ENCODE measurements around the gene EDEM2.

EDEM2 gene

DNA sequence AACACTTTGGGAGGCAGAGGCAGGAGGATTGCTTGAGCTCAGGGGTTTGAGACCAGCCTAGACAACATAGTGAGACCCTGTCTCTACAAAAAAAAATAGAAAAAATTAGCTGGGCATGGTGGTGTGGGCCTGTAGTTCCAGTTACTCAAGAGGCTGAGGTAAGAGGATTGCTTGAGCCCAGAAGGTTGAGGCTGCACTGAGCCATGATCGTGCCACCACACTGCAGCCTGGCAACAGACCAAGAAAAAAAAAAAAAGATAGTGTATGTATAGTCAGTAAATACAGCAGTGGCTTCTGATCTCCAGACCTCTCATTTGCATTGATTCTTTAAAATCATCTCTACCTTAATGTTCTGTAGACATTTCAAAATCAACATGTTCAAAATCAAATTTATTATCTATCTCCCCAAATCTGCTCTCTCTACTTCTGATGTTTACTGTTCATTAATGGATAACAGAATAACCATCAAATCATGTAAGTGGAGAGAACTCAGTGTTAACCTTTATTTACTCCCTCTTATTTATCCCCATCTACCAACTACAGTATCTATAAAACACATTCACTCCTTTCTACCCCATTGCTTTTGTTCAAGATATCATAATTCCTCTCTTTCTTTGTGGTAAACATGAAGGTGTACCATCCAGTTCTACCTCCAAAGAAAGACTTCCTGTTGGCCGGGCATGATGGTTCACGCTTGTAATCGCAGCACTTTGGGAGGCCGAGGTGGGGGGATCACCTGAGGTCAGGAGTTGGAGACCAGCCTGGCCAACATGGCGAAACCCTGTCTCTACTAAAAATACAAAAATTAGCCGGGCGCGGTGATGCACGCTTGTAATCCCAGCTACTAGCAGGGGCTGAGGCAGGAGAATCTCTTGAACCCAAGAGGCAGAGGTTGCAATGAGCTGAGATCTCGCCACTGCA, 32.4 kb upstream of the EDEM2 start:
- H2AFZ ChIP-seq (ENCODE audit: low read depth, low read length): no peak overlapping the region
- no peak overlapping the region for H3K4me2 ChIP-seq (ENCODE audit: insufficient read depth, low read length)
- no peaks in the 10 kb centered on the region for H3K4me1 ChIP-seq (ENCODE audit: insufficient read depth, low read length)
- H3K4me3 ChIP-seq (ENCODE audit: low read depth in 1 of 2, low read length in 2 of 2): no peak overlapping the region
- no peak for TF ChIP-seq EZH2 (IDR thresholded peaks at IDR 0.05; ENCODE audit: borderline replicate concordance, low read depth, low read length, severe bottlenecking)
- TF ChIP-seq, protein P1, sequence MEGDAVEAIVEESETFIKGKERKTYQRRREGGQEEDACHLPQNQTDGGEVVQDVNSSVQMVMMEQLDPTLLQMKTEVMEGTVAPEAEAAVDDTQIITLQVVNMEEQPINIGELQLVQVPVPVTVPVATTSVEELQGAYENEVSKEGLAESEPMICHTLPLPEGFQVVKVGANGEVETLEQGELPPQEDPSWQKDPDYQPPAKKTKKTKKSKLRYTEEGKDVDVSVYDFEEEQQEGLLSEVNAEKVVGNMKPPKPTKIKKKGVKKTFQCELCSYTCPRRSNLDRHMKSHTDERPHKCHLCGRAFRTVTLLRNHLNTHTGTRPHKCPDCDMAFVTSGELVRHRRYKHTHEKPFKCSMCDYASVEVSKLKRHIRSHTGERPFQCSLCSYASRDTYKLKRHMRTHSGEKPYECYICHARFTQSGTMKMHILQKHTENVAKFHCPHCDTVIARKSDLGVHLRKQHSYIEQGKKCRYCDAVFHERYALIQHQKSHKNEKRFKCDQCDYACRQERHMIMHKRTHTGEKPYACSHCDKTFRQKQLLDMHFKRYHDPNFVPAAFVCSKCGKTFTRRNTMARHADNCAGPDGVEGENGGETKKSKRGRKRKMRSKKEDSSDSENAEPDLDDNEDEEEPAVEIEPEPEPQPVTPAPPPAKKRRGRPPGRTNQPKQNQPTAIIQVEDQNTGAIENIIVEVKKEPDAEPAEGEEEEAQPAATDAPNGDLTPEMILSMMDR (IDR thresholded peaks at IDR 0.05; ENCODE audit: borderline replicate concordance, extremely low read depth, low read length, poor library complexity, severe bottlenecking): no peak
- no peaks in the 10 kb centered on the region for H3K9me3 ChIP-seq (ENCODE audit: insufficient read depth, low read length, severe bottlenecking)
- ATAC-seq (ENCODE audit: insufficient read depth, low read depth): no peak
- H3K27me3 ChIP-seq (ENCODE audit: insufficient read depth, low read length, poor library complexity): no peaks in the 10 kb centered on the region
- no peak for DNase-seq
- no peaks in the 10 kb centered on the region for H3K36me3 ChIP-seq (ENCODE audit: insufficient read depth, low read length)
- no peak overlapping the region for H3K9ac ChIP-seq (ENCODE audit: low read depth, low read length)
- no peaks in the 10 kb centered on the region for H4K20me1 ChIP-seq (ENCODE audit: insufficient read depth, low read length)
- H3K79me2 ChIP-seq (ENCODE audit: insufficient read depth, low read length): no peaks in the 10 kb centered on the region
- H3K27ac ChIP-seq (ENCODE audit: low read length): no peak overlapping the region

DNA sequence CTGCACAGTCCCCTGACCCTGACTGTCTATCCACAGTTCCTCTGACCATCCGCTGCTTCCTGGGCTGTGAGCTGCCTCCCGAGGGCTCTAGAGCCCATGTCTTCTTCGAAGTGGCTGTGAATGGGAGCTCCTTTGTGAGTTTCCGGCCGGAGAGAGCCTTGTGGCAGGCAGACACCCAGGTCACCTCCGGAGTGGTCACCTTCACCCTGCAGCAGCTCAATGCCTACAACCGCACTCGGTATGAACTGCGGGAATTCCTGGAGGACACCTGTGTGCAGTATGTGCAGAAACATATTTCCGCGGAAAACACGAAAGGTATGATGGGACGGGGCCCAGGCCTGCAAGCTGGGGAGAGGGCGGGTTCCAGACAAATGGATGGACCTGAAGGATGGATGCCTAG, 29.0 kb upstream of the EDEM2 start:
- DNase-seq (no peak), ATAC-seq (ENCODE audit: insufficient read depth, low read depth) (no peak)
- no peaks in the 10 kb centered on the region for H3K79me2 ChIP-seq (ENCODE audit: insufficient read depth, low read length)
- TF ChIP-seq EZH2 (IDR thresholded peaks at IDR 0.05; ENCODE audit: borderline replicate concordance, low read depth, low read length, severe bottlenecking): no peak
- TF ChIP-seq, protein P1 (IDR thresholded peaks at IDR 0.05; ENCODE audit: borderline replicate concordance, extremely low read depth, low read length, poor library complexity, severe bottlenecking): no peak
- no peak overlapping the region for H2AFZ ChIP-seq (ENCODE audit: low read depth, low read length)
- H3K27ac ChIP-seq (ENCODE audit: low read length): no peak overlapping the region
- H3K9ac ChIP-seq (ENCODE audit: low read depth, low read length): no peak overlapping the region
- no peak overlapping the region for H3K4me3 ChIP-seq (ENCODE audit: low read depth in 1 of 2, low read length in 2 of 2)
- no peaks in the 10 kb centered on the region for H3K36me3 ChIP-seq (ENCODE audit: insufficient read depth, low read length)
- H3K4me2 ChIP-seq (ENCODE audit: insufficient read depth, low read length): no peak overlapping the region
- H3K27me3 ChIP-seq (ENCODE audit: insufficient read depth, low read length, poor library complexity): peaks cover 9% of the 10 kb centered on the region
- H4K20me1 ChIP-seq (ENCODE audit: insufficient read depth, low read length): 0 out of 2 replicates have a peak, but pooled peaks cover 2% of the 10 kb centered on the region
- no peaks in the 10 kb centered on the region for H3K9me3 ChIP-seq (ENCODE audit: insufficient read depth, low read length, severe bottlenecking)
- peaks cover 6% of the 10 kb centered on the region for H3K4me1 ChIP-seq (ENCODE audit: insufficient read depth, low read length)

DNA sequence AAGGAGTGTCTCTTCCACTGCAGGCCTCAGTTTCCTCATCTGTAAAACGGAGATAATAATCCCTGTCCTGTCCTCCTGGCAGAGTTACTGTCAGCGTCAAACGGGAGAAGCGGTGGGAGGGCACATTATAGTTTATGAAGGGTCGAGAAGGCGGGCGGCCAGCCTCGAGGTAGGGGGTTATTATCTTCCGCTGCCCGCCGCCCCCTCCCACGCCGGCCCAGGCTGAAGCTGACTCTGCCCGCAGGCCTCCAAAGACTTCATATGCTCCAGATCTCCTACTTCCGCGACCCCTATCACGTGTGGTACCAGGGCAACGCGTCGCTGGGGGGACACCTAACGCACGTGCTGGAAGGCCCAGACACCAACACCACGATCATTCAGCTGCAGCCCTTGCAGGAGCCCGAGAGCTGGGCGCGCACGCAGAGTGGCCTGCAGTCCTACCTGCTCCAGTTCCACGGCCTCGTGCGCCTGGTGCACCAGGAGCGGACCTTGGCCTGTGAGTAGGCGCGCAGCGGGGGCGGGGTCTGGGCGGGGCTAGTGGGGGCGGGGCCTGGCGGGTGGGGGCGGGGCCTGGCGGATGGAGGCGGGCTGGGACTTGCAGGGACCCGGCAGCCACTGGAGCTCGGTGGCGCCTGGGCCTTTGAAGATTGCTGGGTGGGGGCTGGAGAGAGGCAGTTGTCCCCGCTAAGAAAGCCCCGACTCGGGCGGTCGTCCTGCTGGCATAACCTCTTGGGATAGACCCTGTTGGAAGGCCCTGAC, 27.5 kb upstream of the EDEM2 start:
- no peaks in the 10 kb centered on the region for H3K79me2 ChIP-seq (ENCODE audit: insufficient read depth, low read length)
- H3K4me1 ChIP-seq (ENCODE audit: insufficient read depth, low read length): peaks cover 6% of the 10 kb centered on the region
- no peaks in the 10 kb centered on the region for H3K9me3 ChIP-seq (ENCODE audit: insufficient read depth, low read length, severe bottlenecking)
- no peak overlapping the region for H3K9ac ChIP-seq (ENCODE audit: low read depth, low read length)
- ATAC-seq (ENCODE audit: insufficient read depth, low read depth) (no peak; the same call in 2 of the 3 replicates), DNase-seq (peak; percentile 26)
- H3K4me2 ChIP-seq (ENCODE audit: insufficient read depth, low read length): no peak overlapping the region
- H4K20me1 ChIP-seq (ENCODE audit: insufficient read depth, low read length): 0 out of 2 replicates have a peak, but pooled peaks cover 2% of the 10 kb centered on the region
- H2AFZ ChIP-seq (ENCODE audit: low read depth, low read length): no peak overlapping the region
- no peak overlapping the region for H3K4me3 ChIP-seq (ENCODE audit: low read depth in 1 of 2, low read length in 2 of 2)
- peaks cover 9% of the 10 kb centered on the region for H3K27me3 ChIP-seq (ENCODE audit: insufficient read depth, low read length, poor library complexity)
- no peaks in the 10 kb centered on the region for H3K36me3 ChIP-seq (ENCODE audit: insufficient read depth, low read length)
- TF ChIP-seq EZH2 (IDR thresholded peaks at IDR 0.05; ENCODE audit: borderline replicate concordance, low read depth, low read length, severe bottlenecking): no peak
- TF ChIP-seq, protein P1 (IDR thresholded peaks at IDR 0.05; ENCODE audit: borderline replicate concordance, extremely low read depth, low read length, poor library complexity, severe bottlenecking): no peak
- H3K27ac ChIP-seq (ENCODE audit: low read length): no peak overlapping the region
